Superior temporal gyrus (tissue), 1 donor: ENCODE data around the gene DCAF16.
A peak's percentile ranks its signal among the peaks of the same experiment; 100 is the strongest.
"Not testable (repeated sequence)": the region's sequence is repeated elsewhere in the genome, so short reads cannot be mapped to it uniquely, and the experiment has no call there.

Experiments used
- DNase-seq: peaks from one replicate; pipeline ENCODE4 v3.0.0-alpha.2; 2016; ENCODE audit errors: extremely low spot score

DCAF16 gene

GRCh38 chr4:17810260-17811077 is at the start of gene DCAF16, which contains the start of gene NCAPG:
Gene DCAF16 (minus strand): TSS chr4:17810757. CDS start chr4:17804141, 6,616 bp downstream.
Gene NCAPG (plus strand): TSS chr4:17810979. CDS start chr4:17811078, 99 bp downstream.
- DNase-seq = peak; percentile 100

DNA sequence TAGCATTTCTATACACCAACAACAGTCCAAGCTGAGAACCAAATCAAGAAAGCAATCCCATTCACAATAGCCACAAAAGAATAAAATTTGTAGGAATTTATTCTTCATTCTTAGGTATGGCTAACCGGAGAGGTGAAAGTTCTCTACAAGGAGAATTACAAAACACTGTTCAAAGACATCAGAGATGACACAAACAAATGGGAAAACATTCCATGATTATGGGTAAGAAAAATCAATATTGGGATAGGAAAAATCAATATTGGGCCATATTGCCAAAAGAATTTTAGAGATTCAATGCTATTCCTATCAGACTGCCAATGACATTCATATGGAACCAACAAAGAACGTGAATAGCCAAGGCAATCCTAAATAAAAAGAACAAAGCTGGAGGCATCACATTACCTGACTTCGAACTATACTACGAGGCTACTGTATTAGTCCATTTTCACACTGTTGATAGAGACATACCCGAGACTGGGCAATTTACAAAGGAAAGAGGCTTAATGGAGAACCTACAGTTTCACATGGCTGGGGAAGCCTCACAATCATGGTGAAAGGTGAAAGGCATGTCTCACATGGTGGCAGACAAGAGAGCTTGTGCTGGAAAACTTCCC is 49.3 kb upstream of the DCAF16 start:
- no peak for DNase-seq

GRCh38 chr4:17854036-17854435 is 43.5 kb upstream of the DCAF16 start:
- DNase-seq = no peak

- no peak for DNase-seq
These were observed 41.4 kb upstream of the DCAF16 start for GRCh38 chr4:17851959-17852358.

GRCh38 chr4:17850295-17850694 is 39.7 kb upstream of the DCAF16 start:
- not testable (repeated sequence) for DNase-seq

DNA sequence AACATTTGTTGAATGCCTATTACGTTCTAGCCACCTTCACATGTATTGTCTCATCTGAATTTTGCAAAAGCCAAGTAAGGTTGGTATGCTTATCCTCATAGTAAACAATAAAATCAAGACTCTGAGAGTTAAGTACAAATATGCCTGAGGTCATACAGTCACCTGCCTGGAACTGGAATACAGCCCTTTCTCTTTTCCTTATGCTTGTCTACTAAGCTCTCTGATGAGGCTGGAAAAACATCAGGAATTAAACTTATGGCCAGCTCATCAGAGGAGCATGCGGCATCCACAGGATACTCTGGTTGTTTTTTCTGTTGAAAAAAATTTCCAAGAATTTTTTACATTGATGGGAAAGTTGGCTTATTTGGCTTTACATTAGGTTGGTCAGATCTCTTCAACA is 35.7 kb upstream of the DCAF16 start:
- DNase-seq = no peak

- DNase-seq = no peak
These were observed 13.5 kb upstream of the DCAF16 start for GRCh38 chr4:17823871-17824669.

GRCh38 chr4:17817027-17817426 is 6.5 kb upstream of the DCAF16 start:
- peak; percentile 90 for DNase-seq

GRCh38 chr4:17816142-17816541 is 5.6 kb upstream of the DCAF16 start:
- no peak for DNase-seq

DNA sequence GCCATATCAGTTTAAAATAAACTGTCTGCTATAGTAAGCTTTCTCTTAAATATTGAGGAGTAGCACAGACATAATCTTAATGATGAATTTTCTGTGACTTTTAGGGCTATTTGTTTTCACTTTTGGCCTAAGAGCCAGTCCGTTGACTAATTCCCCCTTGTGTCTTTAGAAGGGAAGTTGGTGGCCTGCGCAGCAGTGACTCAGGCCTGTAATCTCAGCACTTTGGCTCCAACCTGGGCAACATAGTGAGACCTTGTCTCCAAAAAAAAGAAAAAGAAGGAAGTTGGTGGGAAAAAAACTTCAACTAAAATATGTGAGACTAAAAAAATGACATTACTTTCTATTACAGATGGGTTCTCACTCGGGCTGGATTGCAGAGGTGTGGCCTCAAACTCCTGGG is 3.6 kb upstream of the DCAF16 start:
- no peak for DNase-seq

GRCh38 chr4:17812801-17813200 is 2.2 kb upstream of the DCAF16 start:
- DNase-seq = no peak

DNA sequence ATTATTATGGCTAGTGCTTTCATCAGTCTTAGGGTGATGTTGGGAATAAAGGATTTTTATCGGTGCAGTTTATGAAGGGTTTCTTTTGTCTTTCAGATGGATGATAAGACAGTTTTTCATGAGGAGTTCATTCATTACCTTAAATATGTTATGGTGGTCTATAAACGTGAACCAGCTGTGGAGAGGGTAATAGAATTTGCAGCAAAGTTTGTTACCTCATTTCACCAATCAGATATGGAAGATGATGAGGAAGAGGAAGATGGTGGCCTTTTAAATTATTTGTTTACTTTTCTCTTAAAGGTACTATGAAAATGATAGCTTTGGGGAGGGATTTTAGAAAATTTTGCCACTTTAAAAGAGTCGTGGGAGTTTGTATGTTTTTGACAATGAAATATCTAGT is 1.6 kb upstream of the DCAF16 start:
- no peak for DNase-seq

DNA sequence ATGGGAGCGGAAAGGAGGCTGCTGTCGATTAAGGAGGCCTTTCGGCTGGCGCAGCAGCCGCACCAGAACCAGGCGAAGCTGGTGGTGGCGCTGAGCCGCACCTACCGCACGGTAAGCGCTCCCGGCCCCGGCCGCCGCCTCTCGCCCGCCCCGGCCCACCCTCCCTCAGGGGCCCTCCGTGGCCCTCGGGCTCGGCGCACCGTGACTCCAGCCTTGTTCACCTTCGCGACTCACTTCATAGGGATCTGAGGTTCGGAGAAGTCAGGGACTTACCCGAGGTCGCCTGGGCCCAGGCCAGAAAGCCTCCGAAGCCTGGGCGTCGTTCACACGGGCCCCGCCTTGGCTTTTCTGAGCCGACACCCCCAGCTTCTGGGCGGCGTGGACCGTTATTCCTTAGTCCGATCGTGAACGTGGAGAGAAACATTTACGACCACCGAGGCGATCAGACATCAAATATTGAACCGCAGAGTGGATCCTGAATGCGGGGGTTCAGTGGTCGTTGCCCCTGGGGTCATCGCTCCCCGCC is 584 bp upstream of the DCAF16 start:
- no peak for DNase-seq

GRCh38 chr4:17809667-17810066 is 890 bp downstream of the DCAF16 start:
- no peak for DNase-seq

DNA sequence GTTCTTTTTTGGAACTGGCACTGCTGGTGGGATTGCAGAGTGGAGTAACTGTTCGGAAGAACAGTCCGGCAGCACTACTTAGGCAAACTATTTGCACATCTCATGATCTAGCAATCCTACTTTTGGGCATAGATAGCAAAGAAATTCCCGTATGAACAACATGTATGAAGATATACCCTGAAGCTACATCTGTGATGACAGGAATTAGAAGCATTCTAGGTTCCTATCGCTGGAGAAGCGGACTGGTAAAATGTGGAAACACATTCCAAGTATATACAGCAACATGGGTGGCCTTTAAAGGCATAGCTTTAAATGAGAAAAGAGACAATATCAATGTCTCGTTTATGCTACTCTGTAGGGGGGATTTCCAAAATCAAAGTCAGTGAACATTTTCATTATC is 3.1 kb downstream of the DCAF16 start:
- DNase-seq = no peak

DNA sequence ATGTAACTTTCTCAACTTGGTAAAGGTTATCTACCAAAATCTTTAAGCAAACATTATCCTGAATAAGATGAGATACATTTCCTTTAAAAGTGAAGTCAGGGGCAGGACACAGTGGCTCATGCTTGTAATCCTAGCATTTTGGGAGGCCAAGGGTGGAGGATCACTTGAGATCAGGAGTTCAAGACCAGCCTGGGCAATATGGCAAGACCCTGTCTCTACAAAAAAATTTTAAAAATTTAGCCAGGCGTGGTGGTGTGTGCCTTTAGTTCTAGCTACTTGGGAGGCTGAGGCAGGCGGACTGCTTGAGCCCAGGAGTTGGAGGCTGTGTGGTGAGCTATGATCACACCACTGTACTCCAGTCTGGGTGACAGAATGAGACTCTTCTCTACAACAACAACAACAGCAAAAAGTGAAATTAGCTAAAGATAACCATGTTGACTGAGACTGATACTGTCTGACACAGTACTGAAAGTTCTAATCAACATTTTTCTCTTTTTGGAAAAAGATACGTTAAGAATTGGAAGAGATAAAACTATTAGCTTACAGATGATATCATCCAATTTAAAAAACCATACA is 4.9 kb downstream of the DCAF16 start:
- DNase-seq = no peak

GRCh38 chr4:17797808-17798207 is 12.7 kb downstream of the DCAF16 start:
- DNase-seq = no peak

- no peak for DNase-seq
These were observed 15.8 kb downstream of the DCAF16 start for GRCh38 chr4:17794730-17795129.

GRCh38 chr4:17788956-17789355 is 21.6 kb downstream of the DCAF16 start:
- DNase-seq = no peak

DNA sequence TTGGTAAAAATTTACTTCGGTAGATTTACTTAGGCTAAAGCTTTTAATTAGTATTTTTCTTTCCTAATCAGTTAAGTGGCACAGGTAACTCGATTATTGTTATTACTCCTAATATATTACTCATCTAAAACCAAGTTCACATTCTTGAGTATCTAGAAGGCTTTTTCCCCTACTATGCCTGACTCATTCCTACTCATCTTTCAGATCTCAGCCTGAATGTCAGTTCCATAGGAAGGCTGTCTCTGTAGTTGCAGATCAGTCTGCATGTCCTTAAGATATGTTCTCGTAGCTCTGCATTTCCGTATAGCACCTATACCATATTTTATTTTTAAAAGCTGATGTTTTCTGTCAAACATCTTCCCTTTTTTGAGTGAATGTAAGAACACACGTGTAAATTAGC is 23.2 kb downstream of the DCAF16 start:
- DNase-seq = no peak

- no peak for DNase-seq
These were observed 24.0 kb downstream of the DCAF16 start for GRCh38 chr4:17786567-17786966.

DNA sequence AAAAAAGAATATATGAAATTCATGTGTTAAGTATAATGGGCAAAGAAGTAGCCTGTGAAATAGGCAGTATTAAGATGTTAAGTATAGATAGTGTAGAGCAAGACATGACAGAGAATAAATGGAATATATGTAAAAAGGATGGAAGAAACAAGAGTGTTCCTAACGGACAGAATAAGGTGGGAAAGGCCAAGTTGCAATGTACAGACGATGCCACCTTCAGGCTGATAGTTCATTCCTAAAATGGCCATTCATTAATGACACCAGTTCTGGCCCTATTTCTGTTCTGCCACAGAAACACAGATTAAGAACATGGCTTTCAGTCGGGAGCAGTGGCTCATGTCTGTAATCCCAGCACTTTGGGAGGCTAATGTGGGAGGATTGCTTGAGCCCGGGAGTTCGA is 24.7 kb downstream of the DCAF16 start:
- DNase-seq = no peak
